ENCODE data around the gene CDKN2AIP.

- no peak for TF ChIP-seq POLR2A (IDR thresholded peaks at IDR 0.05; ENCODE audit: low read length)
- TF ChIP-seq GATA1 (IDR thresholded peaks at IDR 0.05; ENCODE audit: low read depth, low read length) = no peak
Observed at GRCh38 chr4:183450108-183450507, 5.7 kb downstream of the CDKN2AIP start.
